ENCODE data around the gene TSPAN6. TPM values are rescaled to one million over a fixed set of nuclear protein-coding genes. Genes with fewer than 3 reads are reported as not detected.

Gene TSPAN6
- total RNA-seq, 1 donor from 2014 or later = 16.6 TPM

GRCh38 chrX:100652266-100652665 is 15.7 kb upstream of the TSPAN6 start:
- no peaks in the 10 kb centered on the region for H3K27me3 ChIP-seq (ENCODE audit: control insufficient read depth, insufficient read depth, low read length)
- no peaks in the 10 kb centered on the region for H3K36me3 ChIP-seq (ENCODE audit: control insufficient read depth, insufficient read depth, low read length)
- TF ChIP-seq CTCF (IDR thresholded peaks at IDR 0.05; ENCODE audit: insufficient read depth, low read length, severe bottlenecking) = no peak
- H3K4me3 ChIP-seq (ENCODE audit: low read depth, low read length) = no peak overlapping the region
- no peak for FAIRE-seq
- DNase-seq (ENCODE audit: low read depth) = no peak

GRCh38 chrX:100650841-100651240 is 14.2 kb upstream of the TSPAN6 start:
- no peak for DNase-seq (ENCODE audit: low read depth)
- Histone ChIP-seq H3K4me3 (ENCODE audit: low read depth, low read length) (no peak overlapping the region), H3K27me3 (ENCODE audit: control insufficient read depth, insufficient read depth, low read length) (no peaks in the 10 kb centered on the region), H3K36me3 (ENCODE audit: control insufficient read depth, insufficient read depth, low read length) (no peaks in the 10 kb centered on the region)
- TF ChIP-seq CTCF (IDR thresholded peaks at IDR 0.05; ENCODE audit: insufficient read depth, low read length, severe bottlenecking) = no peak
- no peak for FAIRE-seq

DNA sequence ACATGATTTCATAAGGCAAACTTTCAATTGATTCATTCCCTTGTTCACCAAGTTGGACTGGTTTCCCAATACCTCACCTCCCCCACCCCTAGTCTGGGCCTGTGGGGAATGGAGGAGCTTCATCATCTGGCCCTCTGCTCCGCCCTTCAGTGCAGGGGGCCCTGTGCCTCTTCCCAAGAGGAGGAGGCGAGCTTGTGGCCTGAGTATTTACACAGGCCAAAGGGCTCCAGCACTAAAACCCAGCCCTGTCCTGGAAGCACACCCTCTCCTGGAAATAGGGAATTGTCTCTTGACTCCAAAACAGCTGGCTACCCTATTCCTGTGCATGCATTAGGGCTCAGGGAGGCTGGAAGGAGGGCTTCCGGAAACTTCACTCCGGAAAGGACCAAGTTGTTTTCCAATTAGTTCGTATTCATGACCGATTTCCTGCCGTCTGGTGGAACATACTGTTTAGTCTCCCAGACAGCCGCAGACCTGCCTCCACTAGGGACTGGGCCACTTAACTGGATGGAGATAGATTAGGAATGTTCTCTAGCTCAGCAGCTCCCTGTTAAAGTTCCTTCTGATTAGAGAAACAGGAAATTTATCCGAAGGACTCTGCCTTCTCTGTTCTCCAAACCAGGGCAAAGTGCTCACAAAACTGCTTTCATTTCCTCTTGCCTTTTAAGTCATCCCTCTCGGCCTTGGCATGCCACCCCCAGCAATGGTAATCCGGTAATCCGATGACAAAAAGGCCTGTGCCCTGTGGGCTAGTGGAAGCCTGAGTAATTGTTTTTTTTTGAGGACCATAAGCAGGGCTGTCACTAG is 13.1 kb upstream of the TSPAN6 start:
- H3K4me3 ChIP-seq (ENCODE audit: low read depth, low read length) = no peak overlapping the region
- no peak for TF ChIP-seq CTCF (IDR thresholded peaks at IDR 0.05; ENCODE audit: insufficient read depth, low read length, severe bottlenecking)
- H3K27me3 ChIP-seq (ENCODE audit: control insufficient read depth, insufficient read depth, low read length) = no peaks in the 10 kb centered on the region
- DNase-seq (ENCODE audit: low read depth) (peak; percentile 81), FAIRE-seq (no peak)
- no peaks in the 10 kb centered on the region for H3K36me3 ChIP-seq (ENCODE audit: control insufficient read depth, insufficient read depth, low read length)

- Histone ChIP-seq H3K4me3 (ENCODE audit: low read depth, low read length) (no peak overlapping the region), H3K27me3 (ENCODE audit: control insufficient read depth, insufficient read depth, low read length) (no peaks in the 10 kb centered on the region), H3K36me3 (ENCODE audit: control insufficient read depth, insufficient read depth, low read length) (no peaks in the 10 kb centered on the region)
- FAIRE-seq (peak; percentile 13), DNase-seq (ENCODE audit: low read depth) (peak; percentile 54)
- TF ChIP-seq CTCF (IDR thresholded peaks at IDR 0.05; ENCODE audit: insufficient read depth, low read length, severe bottlenecking) = no peak
Measured at GRCh38 chrX:100648458-100649417, 12.1 kb upstream of the TSPAN6 start.

GRCh38 chrX:100647739-100648138 is 11.1 kb upstream of the TSPAN6 start:
- FAIRE-seq (no peak), DNase-seq (ENCODE audit: low read depth) (no peak)
- no peaks in the 10 kb centered on the region for H3K27me3 ChIP-seq (ENCODE audit: control insufficient read depth, insufficient read depth, low read length)
- no peak overlapping the region for H3K4me3 ChIP-seq (ENCODE audit: low read depth, low read length)
- H3K36me3 ChIP-seq (ENCODE audit: control insufficient read depth, insufficient read depth, low read length) = no peaks in the 10 kb centered on the region
- no peak for TF ChIP-seq CTCF (IDR thresholded peaks at IDR 0.05; ENCODE audit: insufficient read depth, low read length, severe bottlenecking)

All from bronchial epithelial cell (primary cell).